Neural progenitor cell (in vitro differentiated cells): ENCODE data around the gene PIP4K2C.

Experiments
- EZH2phosphoT487 ChIP-seq: fragments of 200-600 bp; sonication (generic); IDR thresholded peaks from 2 replicates; pipeline ENCODE4 v1.6.1; 2017; ENCODE audit warnings: antibody characterized with exemption
- TF ChIP-seq, protein P1 (sequence below): fragments of 200-600 bp; sonication (generic); IDR thresholded peaks from 2 replicates; pipeline ENCODE4 v1.5.1; 2017; ENCODE audit warnings: antibody characterized with exemption, mild to moderate bottlenecking

DNA sequence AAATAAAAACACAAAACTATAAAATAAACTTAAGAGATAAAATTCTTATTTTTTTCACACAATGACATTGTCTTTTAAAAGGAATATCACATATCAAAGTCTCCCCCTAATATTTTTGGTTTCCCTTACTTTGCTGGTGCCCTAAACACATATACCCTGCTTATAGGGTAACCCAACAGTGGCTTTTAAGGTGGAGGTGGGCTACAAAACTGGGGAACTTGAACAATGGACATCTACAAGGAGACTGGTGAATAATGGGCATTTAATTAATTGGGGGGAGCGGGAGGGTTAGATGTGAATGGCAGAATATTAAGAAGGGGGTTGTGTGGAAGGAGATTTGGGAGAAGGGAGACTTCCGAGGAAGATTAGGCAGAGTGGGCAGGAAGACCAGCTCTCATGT is 32.4 kb downstream of the PIP4K2C start:
- TF ChIP-seq, protein P1, sequence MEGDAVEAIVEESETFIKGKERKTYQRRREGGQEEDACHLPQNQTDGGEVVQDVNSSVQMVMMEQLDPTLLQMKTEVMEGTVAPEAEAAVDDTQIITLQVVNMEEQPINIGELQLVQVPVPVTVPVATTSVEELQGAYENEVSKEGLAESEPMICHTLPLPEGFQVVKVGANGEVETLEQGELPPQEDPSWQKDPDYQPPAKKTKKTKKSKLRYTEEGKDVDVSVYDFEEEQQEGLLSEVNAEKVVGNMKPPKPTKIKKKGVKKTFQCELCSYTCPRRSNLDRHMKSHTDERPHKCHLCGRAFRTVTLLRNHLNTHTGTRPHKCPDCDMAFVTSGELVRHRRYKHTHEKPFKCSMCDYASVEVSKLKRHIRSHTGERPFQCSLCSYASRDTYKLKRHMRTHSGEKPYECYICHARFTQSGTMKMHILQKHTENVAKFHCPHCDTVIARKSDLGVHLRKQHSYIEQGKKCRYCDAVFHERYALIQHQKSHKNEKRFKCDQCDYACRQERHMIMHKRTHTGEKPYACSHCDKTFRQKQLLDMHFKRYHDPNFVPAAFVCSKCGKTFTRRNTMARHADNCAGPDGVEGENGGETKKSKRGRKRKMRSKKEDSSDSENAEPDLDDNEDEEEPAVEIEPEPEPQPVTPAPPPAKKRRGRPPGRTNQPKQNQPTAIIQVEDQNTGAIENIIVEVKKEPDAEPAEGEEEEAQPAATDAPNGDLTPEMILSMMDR = no peak
- no peak for TF ChIP-seq EZH2phosphoT487
